Spleen (tissue), 11 donors: Measurements from ENCODE around the gene SUSD2. TPM values are rescaled to one million over a fixed set of nuclear protein-coding genes. Genes with fewer than 3 reads are reported as not detected.

Source experiments
- DNase-seq: peaks from one replicate; pipeline ENCODE4 v3.0.0-alpha.2; 2020
- H3K27ac ChIP-seq, 8 donors: fragments of 200-600 bp; sonication (generic) in 7 of 8; 1 replicate in 4 of 8; 2 replicates in 4 of 8; pipeline versions ENCODE4 v1.5.0 to v1.8.0; 2016 to 2021; ENCODE audit warnings: inconsistent platforms in 4 of 8, mild to moderate bottlenecking in 4 of 8, moderate library complexity in 1 of 8
- H3K27me3 ChIP-seq, 7 donors: fragments of 200-600 bp; sonication (generic) in 6 of 7; replicated peaks in 1 of 7; 1 replicate in 4 of 7; 2 replicates in 3 of 7; pipeline versions ENCODE4 v1.5.0 to v1.8.0; 2016 to 2021; ENCODE audit warnings: inconsistent platforms in 3 of 7, mild to moderate bottlenecking in 1 of 7
- H3K36me3 ChIP-seq, 6 donors: fragments of 200-600 bp; sonication (generic) in 5 of 6; 1 replicate in 4 of 6; 2 replicates in 2 of 6; pipeline versions ENCODE4 v1.5.0 to v1.8.0; 2016 to 2021; ENCODE audit warnings: inconsistent platforms in 2 of 6
- H3K4me1 ChIP-seq, 6 donors: fragments of 200-600 bp; sonication (generic) in 5 of 6; 1 replicate in 3 of 6; 2 replicates in 3 of 6; pipeline versions ENCODE4 v1.5.0 to v1.8.0; 2016 to 2021; ENCODE audit warnings: inconsistent platforms in 3 of 6
- H3K4me3 ChIP-seq, 8 donors: fragments of 200-600 bp; sonication (generic) in 7 of 8; 1 replicate in 4 of 8; 2 replicates in 4 of 8; pipeline versions ENCODE4 v1.5.0 to v1.8.0; 2016 to 2021; ENCODE audit warnings: inconsistent platforms in 4 of 8, mild to moderate bottlenecking in 4 of 8, moderate library complexity in 2 of 8
- H3K9me3 ChIP-seq, 8 donors: fragments of 200-600 bp; sonication (generic) in 7 of 8; 1 replicate in 4 of 8; 2 replicates in 4 of 8; pipeline versions ENCODE4 v1.5.0 to v1.8.0; 2016 to 2021; ENCODE audit warnings: inconsistent platforms in 4 of 8
- POLR2A ChIP-seq, 3 donors: fragments of 450-650 bp; IDR thresholded peaks; one replicate each; pipeline ENCODE4 v1.5.1; 2017; ENCODE audit warnings: antibody characterized with exemption in 3 of 3, mild to moderate bottlenecking in 1 of 3
- POLR2AphosphoS5 ChIP-seq, 3 donors: sonication (generic); formaldehyde crosslinking; IDR thresholded peaks; one replicate each; pipeline ENCODE4 v1.5.1; 2017; ENCODE audit warnings: antibody characterized with exemption in 3 of 3
- WGBS, 5 donors: extraction: QIAGEN DNeasy Blood & Tissue Kit in 3 of 5; methylation state at CpG; one replicate each; pipeline versions ENCODE4 v1.1.5 to v1.1.7; 2013 to 2018; 5-methylcytosine and 5-hydroxymethylcytosine counted together
- intact Hi-C: fragments of 100-400 bp; cut with DNase I; formaldehyde crosslinking; loops from one replicate; pipeline ENCODE4 v1.15.0; 2023; ENCODE audit warnings: low total_unique reads
- polyA plus RNA-seq, 3 donors: library from polyadenylated mRNA; stranded (reverse); fragments of 200-250 nt; gene quantifications; one replicate each; pipeline ENCODE4 v1.2.1, GENCODE V29; 2013
- total RNA-seq, 7 donors: library from RNA; depleted of rRNA in 3 of 7; stranded (reverse); fragments of >200 nt in 3 of 7; fragmentation: NEBNext Ultra II Directional in 4 of 7; extraction: Animal tissue kit (Norgen Biotek cat#: 25700) in 4 of 7; gene quantifications; one replicate each; pipeline versions ENCODE4 v1.1.0 to v1.2.1, GENCODE V29; 2016 to 2021
- TF ChIP-seq, protein P1 (sequence below), 11 experiments: fragments of 200-600 bp in 7 of 11; fragments of 450-650 bp in 4 of 11; sonication (generic) in 4 of 11; IDR thresholded peaks in 8 of 11; conservative IDR thresholded peaks in 3 of 11; 1 replicate in 7 of 11; 2 replicates in 4 of 11; pipeline versions ENCODE4 v1.4.0 to v1.8.0; 2016 to 2021; ENCODE audit warnings: antibody characterized with exemption in 11 of 11, inconsistent platforms in 4 of 11, mild to moderate bottlenecking in 1 of 11
- donor health status: healthy with polysubstance abuse.
- donor health status: DM: no; HTN: no; CAD: no; lungs with moderate emphysema.
- donor health status: DM: no; HTN: no; CAD: no.
- donor health status: Bipolar disorder and iron deficiency.
- donor health status: healthy.
- donor health status: DM: no; HTN: no; CAD: no.
- donor health status: DM: yes; HTN: yes; CAD: no.

SUSD2 gene
- total and polyA plus RNA-seq, 10 donors, result 1.4 to 9.0 (median 3.4) TPM

GRCh38 chr22:24154826-24155225 lies 26.5 kb upstream of the SUSD2 start:
- 87 to 97% (median 91%) methylated on average over 5 of the region's 5 CpGs for WGBS, 5 donors
- H3K4me1 ChIP-seq, result peaks cover 42 to 73% (median 66%) of the 10 kb centered on the region in 6 donors
- TF ChIP-seq POLR2AphosphoS5 (IDR thresholded peaks at IDR 0.05) (no peak), POLR2A (IDR thresholded peaks at IDR 0.05) (no peak)
- TF ChIP-seq, protein P1, sequence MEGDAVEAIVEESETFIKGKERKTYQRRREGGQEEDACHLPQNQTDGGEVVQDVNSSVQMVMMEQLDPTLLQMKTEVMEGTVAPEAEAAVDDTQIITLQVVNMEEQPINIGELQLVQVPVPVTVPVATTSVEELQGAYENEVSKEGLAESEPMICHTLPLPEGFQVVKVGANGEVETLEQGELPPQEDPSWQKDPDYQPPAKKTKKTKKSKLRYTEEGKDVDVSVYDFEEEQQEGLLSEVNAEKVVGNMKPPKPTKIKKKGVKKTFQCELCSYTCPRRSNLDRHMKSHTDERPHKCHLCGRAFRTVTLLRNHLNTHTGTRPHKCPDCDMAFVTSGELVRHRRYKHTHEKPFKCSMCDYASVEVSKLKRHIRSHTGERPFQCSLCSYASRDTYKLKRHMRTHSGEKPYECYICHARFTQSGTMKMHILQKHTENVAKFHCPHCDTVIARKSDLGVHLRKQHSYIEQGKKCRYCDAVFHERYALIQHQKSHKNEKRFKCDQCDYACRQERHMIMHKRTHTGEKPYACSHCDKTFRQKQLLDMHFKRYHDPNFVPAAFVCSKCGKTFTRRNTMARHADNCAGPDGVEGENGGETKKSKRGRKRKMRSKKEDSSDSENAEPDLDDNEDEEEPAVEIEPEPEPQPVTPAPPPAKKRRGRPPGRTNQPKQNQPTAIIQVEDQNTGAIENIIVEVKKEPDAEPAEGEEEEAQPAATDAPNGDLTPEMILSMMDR (IDR thresholded peaks at IDR 0.05 in 8 of 11, conservative IDR thresholded peaks at IDR 0.05 in 3 of 11), result no peak
- peak overlapping the region in 2 of 8 donors; percentile 92 to 99 for H3K4me3 ChIP-seq
- no peaks in the 10 kb centered on the region for H3K27me3 ChIP-seq
- peak overlapping the region in 7 of 8 donors; percentile 86 to 97 (median 92) for H3K27ac ChIP-seq
- H3K36me3 ChIP-seq, result peaks cover 0 to 19% (median 3%) of the 10 kb centered on the region in 6 donors
- intact Hi-C loops, result no loop called here
- no peak for DNase-seq
- H3K9me3 ChIP-seq, result no peaks in the 10 kb centered on the region

DNA sequence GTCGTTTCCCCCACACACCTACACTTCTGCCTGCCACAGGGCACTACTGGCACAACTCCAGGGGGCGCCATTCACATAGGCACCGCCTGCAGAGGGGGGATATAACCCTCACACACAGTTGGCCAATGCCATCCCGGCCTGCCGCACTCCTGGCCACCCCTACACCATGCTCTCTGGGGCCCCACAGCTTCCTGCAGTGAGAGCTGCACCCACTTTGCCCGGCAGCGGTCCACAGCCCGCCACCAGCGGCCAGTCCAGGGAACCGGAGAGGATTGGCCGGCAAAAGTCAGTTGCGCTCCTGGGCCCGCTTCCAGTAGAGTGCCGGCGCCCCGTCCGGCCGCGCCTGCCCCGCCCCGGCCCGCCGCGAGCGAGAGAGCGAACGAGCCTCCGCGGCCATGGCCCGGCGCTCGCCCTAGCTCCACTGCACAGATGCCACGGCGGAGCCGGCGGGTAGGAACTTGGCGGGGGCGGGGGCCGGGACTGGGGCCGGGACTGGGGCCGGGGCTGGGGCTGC lies 25.6 kb upstream of the SUSD2 start:
- Histone ChIP-seq H3K9me3 (no peaks in the 10 kb centered on the region), H3K4me3 (peak overlapping the region; percentile 59 to 99 (median 90)), H3K36me3 (peaks cover 0 to 20% (median 4%) of the 10 kb centered on the region in 6 donors), H3K27ac (peak overlapping the region; percentile 61 to 97 (median 92)), H3K27me3 (no peaks in the 10 kb centered on the region), H3K4me1 (peaks cover 42 to 82% (median 68%) of the 10 kb centered on the region in 6 donors)
- TF ChIP-seq, protein P1 (IDR thresholded peaks at IDR 0.05 in 8 of 11, conservative IDR thresholded peaks at IDR 0.05 in 3 of 11), result peak in 10 of 11 experiments; percentile 25 to 52 (median 40)
- TF ChIP-seq POLR2A (IDR thresholded peaks at IDR 0.05) (no peak), POLR2AphosphoS5 (IDR thresholded peaks at IDR 0.05) (peak in 2 of 3 donors; percentile 63 to 71)
- WGBS, 5 donors, result 0 to 1% (median 1%) methylated on average over 6 to 41 of the region's 41 CpGs
- peak; percentile 94 for DNase-seq
- intact Hi-C loops, result no loop called here

DNA sequence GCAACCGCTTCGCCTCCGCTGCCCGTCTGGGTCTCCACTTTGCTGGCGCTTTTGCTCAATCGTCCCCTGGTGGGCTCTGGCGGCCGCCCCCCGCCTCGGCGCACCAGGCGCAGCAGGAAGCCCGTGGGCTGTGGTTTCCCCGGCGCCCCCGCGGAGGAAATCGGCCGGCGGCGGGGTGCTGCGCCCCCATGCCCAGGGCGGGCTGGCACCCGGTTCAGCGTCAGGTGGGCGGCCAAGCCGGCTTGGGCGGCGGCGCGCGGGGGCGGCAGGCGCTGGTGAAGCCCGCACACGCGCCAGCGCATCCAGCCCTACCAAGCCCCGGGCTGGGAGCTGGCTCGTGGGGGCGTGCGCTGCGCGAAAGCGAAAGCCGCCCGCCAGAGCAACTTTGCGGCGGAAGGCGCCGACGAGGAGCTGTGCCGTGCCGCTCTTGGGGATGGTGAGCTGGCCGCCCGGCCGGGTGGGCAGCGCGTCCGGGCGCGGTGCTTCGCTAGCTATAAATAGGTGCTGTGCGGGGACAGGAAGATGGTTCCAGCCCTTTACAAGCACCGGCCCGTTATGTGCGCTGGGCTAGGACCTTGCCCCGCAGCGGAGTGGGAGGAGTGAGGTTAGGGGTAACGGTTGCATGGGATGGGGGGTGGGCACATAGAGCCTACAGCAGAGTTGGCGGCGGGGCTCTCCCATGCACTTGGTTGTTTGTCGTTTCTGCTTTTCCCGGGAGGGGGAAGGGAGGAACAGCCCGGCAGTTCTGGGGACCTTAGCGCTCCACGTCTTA lies 25.0 kb upstream of the SUSD2 start:
- peak; percentile 94 for DNase-seq
- Histone ChIP-seq H3K9me3 (no peaks in the 10 kb centered on the region), H3K27ac (peak overlapping the region; percentile 61 to 97 (median 92)), H3K36me3 (peaks cover 0 to 26% (median 6%) of the 10 kb centered on the region in 6 donors), H3K4me1 (peaks cover 42 to 88% (median 70%) of the 10 kb centered on the region in 6 donors), H3K4me3 (peak overlapping the region; percentile 59 to 99 (median 90)), H3K27me3 (no peaks in the 10 kb centered on the region)
- intact Hi-C loops, result no loop called here
- TF ChIP-seq POLR2AphosphoS5 (IDR thresholded peaks at IDR 0.05), result peak in 2 of 3 donors; percentile 13 to 36
- TF ChIP-seq, protein P1 (IDR thresholded peaks at IDR 0.05 in 8 of 11, conservative IDR thresholded peaks at IDR 0.05 in 3 of 11), result no peak
- TF ChIP-seq POLR2A (IDR thresholded peaks at IDR 0.05), result no peak
- 0 to 2% (median 1%) methylated on average over 41 to 77 of the region's 77 CpGs for WGBS, 5 donors
